HL-60/S4 treated with phorbol 12-myristate 13-acetate at 8.2 ng/mL for 4 days and 3 days (cell line): ENCODE measurements around the gene NDC80.
"Not testable (repeated sequence)": the region's sequence is repeated elsewhere in the genome, so short reads cannot be mapped to it uniquely, and the experiment has no call there.

Source experiments
- in situ Hi-C: fragments of 300-500 bp; cut with MboI; formaldehyde crosslinking; loops from 2 replicates; pipeline ENCODE4 v1.15.0; 2022; ENCODE audit warnings: low sequenced_read_pairs

The NDC80 gene

GRCh38 chr18:2618009-2618408 lies 46.7 kb downstream of the NDC80 start:
- in situ Hi-C loops, result no loop called here

GRCh38 chr18:2625217-2625616 lies 53.9 kb downstream of the NDC80 start:
- in situ Hi-C loops, result no loop called here

- in situ Hi-C loops, result no loop called here
Observed at GRCh38 chr18:2627821-2628276, 56.5 kb downstream of the NDC80 start.

GRCh38 chr18:2629003-2629402 lies 57.6 kb downstream of the NDC80 start:
- in situ Hi-C loops, result no loop called here

- in situ Hi-C loops, result no loop called here
Observed at GRCh38 chr18:2635586-2635985, 64.2 kb downstream of the NDC80 start.

GRCh38 chr18:2636126-2636631 lies 64.8 kb downstream of the NDC80 start:
- in situ Hi-C loops, result no loop called here

- in situ Hi-C loops, result no loop called here
Observed at GRCh38 chr18:2641638-2642037, 70.3 kb downstream of the NDC80 start.

- in situ Hi-C loops, result no loop called here
Observed at GRCh38 chr18:2642771-2643170, 71.4 kb downstream of the NDC80 start.

- in situ Hi-C loops, result no loop called here
Observed at GRCh38 chr18:2644535-2644934, 73.2 kb downstream of the NDC80 start.

GRCh38 chr18:2651981-2652380 lies 80.6 kb downstream of the NDC80 start:
- in situ Hi-C loops, result no loop called here

- in situ Hi-C loops, result no loop called here
Observed at GRCh38 chr18:2653467-2653866, 82.1 kb downstream of the NDC80 start.

- in situ Hi-C loops, result no loop called here
Observed at GRCh38 chr18:2654169-2654927, 83.0 kb downstream of the NDC80 start.

- in situ Hi-C loops, result no loop called here
Observed at GRCh38 chr18:2654928-2655177, 83.5 kb downstream of the NDC80 start.

- in situ Hi-C loops, result no loop called here
Observed at GRCh38 chr18:2655178-2655953, 84.0 kb downstream of the NDC80 start, which contains the start of gene SMCHD1. SMCHD1 (plus strand) TSS chr18:2655726; CDS start chr18:2656076, 350 bp downstream.

GRCh38 chr18:2655954-2656236 lies 84.5 kb downstream of the NDC80 start:
- in situ Hi-C loops, result no loop called here

- in situ Hi-C loops, result no loop called here
Observed at GRCh38 chr18:2656237-2656980, 85.1 kb downstream of the NDC80 start.

GRCh38 chr18:2656981-2657512 lies 85.7 kb downstream of the NDC80 start:
- in situ Hi-C loops, result no loop called here

GRCh38 chr18:2657788-2658458 lies 86.6 kb downstream of the NDC80 start:
- in situ Hi-C loops, result no loop called here

- in situ Hi-C loops, result not testable (repeated sequence)
Observed at GRCh38 chr18:2660849-2661248, 89.5 kb downstream of the NDC80 start.

- in situ Hi-C loops, result not testable (repeated sequence)
Observed at GRCh38 chr18:2662288-2662687, 90.9 kb downstream of the NDC80 start.

- in situ Hi-C loops, result no loop called here
Observed at GRCh38 chr18:2662990-2663389, 91.6 kb downstream of the NDC80 start.
